ENCODE measurements around the gene LPGAT1. TPM values are rescaled to one million over a fixed set of nuclear protein-coding genes. Genes with fewer than 3 reads are reported as not detected.

Gene LPGAT1
- total and polyA plus RNA-seq, 11 donors = 5.6 to 40.0 (median 25.0) TPM

DNA sequence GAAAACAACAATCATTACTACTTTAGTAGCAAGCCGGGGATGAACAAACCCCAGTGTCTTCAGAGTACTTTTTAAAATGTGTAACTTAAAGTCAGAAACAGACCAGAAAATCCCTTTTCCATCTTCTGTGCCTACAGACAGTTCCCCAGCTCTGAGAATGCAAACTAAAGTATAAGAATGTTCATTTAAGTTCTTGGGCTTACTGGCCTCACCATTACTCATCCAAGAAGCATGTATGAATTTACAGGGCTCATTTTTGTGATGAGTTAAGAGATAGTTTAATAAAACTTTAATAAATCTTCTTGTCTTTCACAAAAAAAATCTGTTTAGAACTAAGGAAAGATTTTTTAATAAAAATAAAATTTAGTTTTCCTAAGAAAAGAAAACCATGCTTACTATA, 4.6 kb downstream of the LPGAT1 start:
- Histone ChIP-seq H3K4me1 (peaks cover 0 to 46% (median 19%) of the 10 kb centered on the region in 12 donors), H3K27me3 (no peaks in the 10 kb centered on the region), H3K9me3 (peaks cover 0 to 1% (median 0%) of the 10 kb centered on the region in 12 donors), H3K36me3 (peaks cover 0 to 42% (median 14%) of the 10 kb centered on the region in 9 donors), H3K27ac (no peak overlapping the region), H3K4me3 (no peak overlapping the region)
- intact Hi-C loops (cut with DNase I) = loop anchor here in 1 of 10 donors (10.0 kb wide), 1 partner anchor 251 kb away; the partner anchor contains the start of gene SLC30A1
- DNase-seq (no peak), ATAC-seq (no peak)
- WGBS, 4 donors = 85 to 100% (median 93%) methylated on average over 1 of the region's 1 CpG
- TF ChIP-seq POLR2A (IDR thresholded peaks at IDR 0.05) = no peak
- TF ChIP-seq CTCF (IDR thresholded peaks at IDR 0.05) = no peak

DNA sequence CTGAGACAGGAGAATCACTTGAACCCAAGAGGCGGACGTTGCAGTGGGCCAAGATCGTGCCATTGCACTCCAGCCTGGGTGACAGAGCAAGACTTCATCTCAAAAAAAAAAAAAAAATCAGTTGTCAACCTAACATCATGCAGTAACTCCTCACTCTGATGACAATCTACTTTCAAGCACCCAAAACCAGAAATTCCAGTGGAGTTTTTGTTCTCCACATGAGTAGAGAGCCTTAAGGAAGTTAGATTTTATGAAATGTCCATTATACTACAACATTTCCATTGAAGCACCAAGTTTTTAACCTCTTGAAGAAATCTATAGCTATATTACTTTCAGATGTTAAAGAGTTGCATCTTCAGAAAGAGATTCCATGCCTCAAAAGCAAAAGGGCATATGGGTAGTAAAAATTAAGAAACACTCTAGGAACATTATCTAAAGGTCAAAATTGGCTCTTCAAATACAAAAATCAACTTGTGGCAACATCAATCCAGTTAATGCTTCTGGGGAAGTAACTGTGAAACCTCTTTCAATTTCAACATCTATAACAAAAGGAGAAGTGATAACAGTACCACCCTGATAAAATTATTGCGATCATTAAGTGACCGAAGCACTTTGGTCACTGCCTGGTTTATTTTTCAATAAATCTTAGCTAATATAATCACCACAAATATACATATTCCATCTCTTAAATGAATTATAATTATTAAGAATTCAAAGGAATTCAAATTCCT, 7.7 kb downstream of the LPGAT1 start:
- Histone ChIP-seq H3K36me3 (peaks cover 0 to 69% (median 22%) of the 10 kb centered on the region in 9 donors), H3K4me1 (peaks cover 0 to 33% (median 6%) of the 10 kb centered on the region in 12 donors), H3K27ac (no peak overlapping the region), H3K4me3 (no peak overlapping the region), H3K27me3 (no peaks in the 10 kb centered on the region), H3K9me3 (peaks cover 0 to 9% (median 0%) of the 10 kb centered on the region in 12 donors)
- intact Hi-C loops (cut with DNase I) = loop anchor here in 1 of 10 donors (10.0 kb wide), 1 partner anchor 248 kb away; the partner anchor contains the start of gene SLC30A1
- no peak for TF ChIP-seq CTCF (IDR thresholded peaks at IDR 0.05)
- TF ChIP-seq POLR2A (IDR thresholded peaks at IDR 0.05) = no peak
- ATAC-seq (no peak), DNase-seq (no peak)
- 88 to 96% (median 94%) methylated on average over 5 of the region's 5 CpGs for WGBS, 4 donors

GRCh38 chr1:211816586-211816985, 14.0 kb downstream of the LPGAT1 start:
- intact Hi-C loops (cut with DNase I) = no loop called here
- no peak for TF ChIP-seq CTCF (IDR thresholded peaks at IDR 0.05)
- no peak for TF ChIP-seq POLR2A (IDR thresholded peaks at IDR 0.05)
- H3K27me3 ChIP-seq = no peaks in the 10 kb centered on the region

GRCh38 chr1:211814313-211814712, 16.2 kb downstream of the LPGAT1 start:
- intact Hi-C loops (cut with DNase I) = no loop called here

More at GRCh38 chr1:211816586-211816985, 14.0 kb downstream of the LPGAT1 start:
- H3K4me1 ChIP-seq = peaks cover 0 to 23% (median 3%) of the 10 kb centered on the region in 12 donors
- H3K36me3 ChIP-seq = peaks cover 0 to 36% (median 9%) of the 10 kb centered on the region in 9 donors
- ATAC-seq (no peak), DNase-seq (no peak)
- no peak overlapping the region for H3K27ac ChIP-seq
- H3K4me3 ChIP-seq = no peak overlapping the region
- H3K9me3 ChIP-seq = peaks cover 0 to 9% (median 0%) of the 10 kb centered on the region in 12 donors

More at GRCh38 chr1:211814313-211814712, 16.2 kb downstream of the LPGAT1 start:
- Histone ChIP-seq H3K36me3 (peaks cover 0 to 34% (median 22%) of the 10 kb centered on the region in 9 donors), H3K27ac (no peak overlapping the region), H3K4me3 (no peak overlapping the region), H3K27me3 (no peaks in the 10 kb centered on the region), H3K4me1 (peaks cover 0 to 26% (median 3%) of the 10 kb centered on the region in 12 donors), H3K9me3 (peaks cover 0 to 5% (median 0%) of the 10 kb centered on the region in 12 donors)
- no peak for DNase-seq
- WGBS, 4 donors = 65 to 90% (median 76%) methylated on average over 1 of the region's 1 CpG
- ATAC-seq = no peak
- TF ChIP-seq POLR2A (IDR thresholded peaks at IDR 0.05) (no peak), CTCF (IDR thresholded peaks at IDR 0.05) (no peak)

All from heart left ventricle (tissue), 16 donors.